NCI-H510A treated with DMSO at 0.1 percent for 48 hours (cell line): ENCODE measurements around the gene CHMP1B.
"Not testable (repeated sequence)": the region's sequence is repeated elsewhere in the genome, so short reads cannot be mapped to it uniquely, and the experiment has no call there.

Experiments used
- DNase-seq: peaks from one replicate; lab custom pipeline; 2025; lab: John Stamatoyannopoulos, UW

The CHMP1B gene

GRCh38 chr18:11840493-11840892 is 10.7 kb upstream of the CHMP1B start:
- no peak for DNase-seq

GRCh38 chr18:11842562-11842961 is 8.7 kb upstream of the CHMP1B start:
- DNase-seq, result peak; percentile 49

GRCh38 chr18:11844436-11844835 is 6.8 kb upstream of the CHMP1B start:
- no peak for DNase-seq

- DNase-seq, result no peak
Observed at GRCh38 chr18:11845654-11846053, 5.6 kb upstream of the CHMP1B start.

GRCh38 chr18:11847811-11848210 is 3.4 kb upstream of the CHMP1B start:
- no peak for DNase-seq

- no peak for DNase-seq
Observed at GRCh38 chr18:11849279-11849678, 1.9 kb upstream of the CHMP1B start.

GRCh38 chr18:11849841-11850634 is 1.2 kb upstream of the CHMP1B start:
- DNase-seq, result peak; percentile 35

GRCh38 chr18:11850821-11851145 is 430 bp upstream of the CHMP1B start:
- no peak for DNase-seq

GRCh38 chr18:11851806-11852337 is 659 bp downstream of the CHMP1B start:
- peak; percentile 12 for DNase-seq

- DNase-seq, result not testable (repeated sequence)
Observed at GRCh38 chr18:11854554-11854953, 3.3 kb downstream of the CHMP1B start.

GRCh38 chr18:11857177-11857887 is 6.1 kb downstream of the CHMP1B start:
- peak; percentile 83 for DNase-seq

- no peak for DNase-seq
Observed at GRCh38 chr18:11859282-11859830, 8.1 kb downstream of the CHMP1B start.

GRCh38 chr18:11859903-11860407 is 8.7 kb downstream of the CHMP1B start:
- no peak for DNase-seq

GRCh38 chr18:11860594-11861450 is 9.6 kb downstream of the CHMP1B start:
- no peak for DNase-seq

- DNase-seq, result no peak
Observed at GRCh38 chr18:11861583-11862288, 10.5 kb downstream of the CHMP1B start.

GRCh38 chr18:11862468-11863137 is 11.4 kb downstream of the CHMP1B start:
- DNase-seq, result no peak

- peak; percentile 67 for DNase-seq
Observed at GRCh38 chr18:11864471-11864870, 13.3 kb downstream of the CHMP1B start.

- DNase-seq, result no peak
Observed at GRCh38 chr18:11865071-11865470, 13.9 kb downstream of the CHMP1B start.

GRCh38 chr18:11866329-11866728 is 15.1 kb downstream of the CHMP1B start:
- DNase-seq, result no peak

GRCh38 chr18:11866764-11867163 is 15.6 kb downstream of the CHMP1B start:
- DNase-seq, result no peak

GRCh38 chr18:11868230-11868629 is 17.0 kb downstream of the CHMP1B start:
- DNase-seq, result no peak
